COLO668 (cell line): Measurements from ENCODE around the gene ARMCX2.
"Not testable (repeated sequence)": the region's sequence is repeated elsewhere in the genome, so short reads cannot be mapped to it uniquely, and the experiment has no call there.

ENCODE experiments used
- DNase-seq: peaks from one replicate; lab custom pipeline; 2025; ENCODE audit not compliant: unreplicated experiment; lab: John Stamatoyannopoulos, UW

Gene ARMCX2

GRCh38 chrX:101659601-101660063, at the start of gene ARMCX2:
ARMCX2 (minus strand) TSS chrX:101659850; CDS start chrX:101657588, 2,262 bp downstream.
- no peak for DNase-seq

DNA sequence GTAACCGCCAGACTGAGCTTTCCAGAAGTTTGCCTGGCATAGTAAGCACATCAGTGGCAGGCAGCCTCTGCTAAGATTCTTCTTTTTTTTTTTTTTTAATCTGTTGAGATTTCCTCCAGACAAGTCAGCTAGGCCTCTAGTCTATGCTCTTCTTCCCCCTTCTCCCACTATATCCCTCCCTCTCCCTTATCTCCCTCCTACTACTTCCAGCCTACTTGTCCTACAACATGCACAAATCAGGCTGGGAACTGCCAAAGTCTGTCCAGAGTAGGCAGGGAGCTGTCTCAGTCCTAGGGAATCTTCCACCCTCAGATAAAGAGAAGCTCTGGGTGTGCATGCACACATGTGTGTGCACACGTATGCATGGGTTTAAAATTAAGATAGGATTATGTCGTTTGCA, 49.7 kb upstream of the ARMCX2 start:
- DNase-seq, result no peak

DNA sequence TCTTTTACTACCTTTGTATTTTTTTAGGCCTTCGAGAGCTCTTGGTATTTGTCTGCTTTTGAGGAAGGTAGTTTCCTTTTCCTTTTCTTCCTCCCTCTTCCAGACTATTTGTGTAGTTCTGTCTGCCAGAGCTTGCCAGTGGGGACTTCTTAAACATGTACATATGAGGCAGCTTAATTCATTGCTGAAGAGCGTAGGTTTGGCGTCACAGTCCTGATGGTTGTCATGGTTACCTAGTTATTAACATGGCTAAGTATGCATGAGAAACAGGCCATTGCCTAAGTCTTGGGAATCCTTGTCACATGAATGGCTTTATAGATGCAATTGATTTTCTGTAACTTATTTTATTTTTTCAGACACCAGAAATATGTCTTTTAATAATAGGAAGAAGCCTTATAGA, 48.5 kb upstream of the ARMCX2 start:
- no peak for DNase-seq

GRCh38 chrX:101693476-101693875, 33.8 kb upstream of the ARMCX2 start:
- DNase-seq, result no peak

GRCh38 chrX:101691835-101692234, 32.2 kb upstream of the ARMCX2 start:
- no peak for DNase-seq

DNA sequence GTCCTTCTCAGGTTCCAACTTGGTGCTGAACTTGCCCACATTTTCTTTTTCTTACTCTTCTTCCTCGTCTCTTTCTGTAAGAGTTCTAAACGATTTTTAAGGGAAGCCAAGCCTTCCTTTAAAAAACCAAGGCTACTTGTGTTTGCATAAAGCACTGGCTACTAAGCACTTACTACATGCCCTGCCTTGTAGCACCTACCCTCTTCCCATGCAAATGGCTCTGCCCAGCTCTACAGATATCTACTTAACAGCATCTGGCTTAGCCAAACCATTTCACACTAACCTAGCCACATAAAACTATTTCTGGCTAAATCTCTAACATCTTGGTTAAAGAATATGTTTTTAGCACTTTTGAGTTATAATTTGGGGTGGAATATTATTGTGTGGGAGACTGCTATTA, 26.9 kb upstream of the ARMCX2 start:
- DNase-seq, result no peak

- no peak for DNase-seq
Measured at GRCh38 chrX:101685923-101686322, 26.3 kb upstream of the ARMCX2 start.

DNA sequence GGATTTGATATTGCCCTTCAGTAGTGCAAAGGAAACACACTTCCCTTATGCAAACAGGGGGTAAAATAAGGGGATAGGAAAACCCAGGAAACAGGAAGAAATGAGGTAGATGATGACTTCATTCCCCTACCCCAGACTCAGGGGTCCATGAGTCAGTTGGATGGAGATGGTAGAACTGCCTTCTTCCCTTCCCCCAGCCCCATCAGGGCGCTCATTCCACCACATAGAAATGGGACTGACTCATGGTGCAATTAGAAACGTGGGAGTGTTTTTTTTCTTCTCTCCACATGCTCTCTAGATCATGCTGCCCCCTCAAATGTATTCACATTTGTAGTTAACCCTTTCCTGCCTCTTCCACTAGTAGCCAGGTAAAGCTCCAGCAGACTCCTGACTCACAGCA, 23.1 kb upstream of the ARMCX2 start:
- no peak for DNase-seq

DNA sequence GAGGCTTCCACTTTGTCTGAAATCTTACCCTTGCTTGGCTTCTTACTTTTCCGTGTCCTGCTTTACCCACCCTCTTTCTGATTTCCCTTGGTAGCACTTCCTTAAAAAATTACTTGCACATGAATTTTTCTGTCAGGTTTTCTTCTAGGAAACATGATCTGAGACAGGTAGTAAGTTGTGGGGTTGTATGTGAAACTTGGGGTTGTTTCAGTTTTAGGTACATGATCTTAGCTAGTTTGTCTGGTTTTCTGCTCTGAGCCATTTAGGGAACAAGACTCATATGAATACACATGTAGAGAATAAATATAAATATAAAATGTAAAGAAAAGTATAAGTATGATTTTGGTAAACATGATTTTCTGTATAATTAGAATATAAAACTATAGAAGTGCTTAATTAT, 17.4 kb upstream of the ARMCX2 start:
- DNase-seq, result no peak

GRCh38 chrX:101676571-101676970, 16.9 kb upstream of the ARMCX2 start:
- no peak for DNase-seq

DNA sequence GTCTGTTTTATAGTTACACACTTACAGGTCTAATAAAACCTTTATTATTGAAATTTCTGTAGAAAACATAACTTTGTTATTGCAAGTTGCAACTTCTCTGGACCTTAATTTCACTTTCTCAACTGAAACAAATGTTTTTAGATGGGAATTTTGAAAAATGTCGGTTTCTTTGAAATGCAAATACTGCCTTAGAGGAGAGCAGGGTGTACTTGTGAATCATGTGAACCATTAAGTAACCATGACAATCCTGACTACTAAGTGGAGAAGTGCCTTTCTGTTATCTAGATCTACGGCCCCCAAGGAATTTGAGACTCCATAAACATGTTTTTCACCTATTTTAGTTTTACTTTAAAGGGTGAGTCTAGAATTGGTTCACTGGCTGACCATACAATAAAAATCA, 8.5 kb upstream of the ARMCX2 start:
- no peak for DNase-seq

- DNase-seq, result no peak
Measured at GRCh38 chrX:101658661-101659491, 774 bp downstream of the ARMCX2 start.

GRCh38 chrX:101657495-101657894, 2.2 kb downstream of the ARMCX2 start:
- no peak for DNase-seq

DNA sequence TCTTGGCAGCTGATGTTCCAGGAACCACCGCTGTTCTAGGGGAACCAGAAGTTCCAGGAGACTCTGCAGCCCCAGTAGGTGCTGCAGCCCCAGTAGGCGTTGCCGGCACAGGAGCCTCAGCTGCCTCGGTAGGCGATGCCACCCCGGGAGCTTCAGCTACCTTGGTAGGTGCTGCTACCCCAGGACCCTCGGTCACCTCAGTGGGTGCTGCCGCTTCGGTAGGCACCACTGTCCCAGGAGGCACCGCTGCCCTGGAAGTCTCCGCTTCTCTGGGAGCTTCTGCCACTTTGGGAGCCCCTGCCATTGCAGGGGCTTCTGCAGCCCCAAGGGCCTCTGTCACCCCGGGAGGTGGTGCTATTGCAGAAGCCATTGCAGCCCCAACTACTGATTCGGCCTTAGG, 2.8 kb downstream of the ARMCX2 start:
- no peak for DNase-seq

- DNase-seq, result no peak
Measured at GRCh38 chrX:101655534-101655933, 4.1 kb downstream of the ARMCX2 start.

DNA sequence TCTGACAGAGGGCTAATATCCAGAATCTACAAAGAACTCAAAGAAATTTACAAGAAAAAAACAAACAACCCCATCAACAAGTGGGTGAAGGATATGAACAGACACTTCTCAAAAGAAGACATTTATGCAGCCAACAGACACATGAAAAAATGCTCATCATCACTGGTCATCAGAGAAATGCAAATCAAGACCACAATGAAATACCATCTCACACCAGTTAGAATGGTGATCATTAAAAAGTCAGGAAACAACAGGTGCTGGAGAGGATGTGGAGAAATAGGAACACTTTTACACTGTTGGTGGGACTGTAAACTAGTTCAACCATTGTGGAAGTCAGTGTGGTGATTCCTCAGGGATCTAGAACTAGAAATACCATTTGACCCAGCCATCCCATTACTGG, 11.9 kb downstream of the ARMCX2 start:
- not testable (repeated sequence) for DNase-seq

DNA sequence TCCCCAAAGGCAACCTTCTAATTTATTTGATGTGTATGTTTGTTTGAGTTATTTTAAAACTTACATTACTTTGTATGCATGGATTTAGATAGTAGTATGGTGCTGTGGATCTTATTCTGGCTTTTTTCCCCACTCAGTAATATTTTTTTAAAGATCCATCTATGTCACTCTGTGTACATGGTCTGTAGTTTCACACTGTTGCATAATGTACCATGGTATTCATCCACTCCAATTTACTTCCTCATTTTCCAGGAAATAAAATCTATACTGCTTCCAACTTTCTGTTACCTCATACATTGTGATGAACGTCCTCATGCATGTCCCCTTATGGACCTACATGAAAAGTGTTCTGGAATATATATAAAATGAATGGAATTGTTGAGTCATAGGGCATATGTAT, 17.6 kb downstream of the ARMCX2 start:
- DNase-seq, result no peak

- no peak for DNase-seq
Measured at GRCh38 chrX:101639583-101639982, 20.1 kb downstream of the ARMCX2 start.

DNA sequence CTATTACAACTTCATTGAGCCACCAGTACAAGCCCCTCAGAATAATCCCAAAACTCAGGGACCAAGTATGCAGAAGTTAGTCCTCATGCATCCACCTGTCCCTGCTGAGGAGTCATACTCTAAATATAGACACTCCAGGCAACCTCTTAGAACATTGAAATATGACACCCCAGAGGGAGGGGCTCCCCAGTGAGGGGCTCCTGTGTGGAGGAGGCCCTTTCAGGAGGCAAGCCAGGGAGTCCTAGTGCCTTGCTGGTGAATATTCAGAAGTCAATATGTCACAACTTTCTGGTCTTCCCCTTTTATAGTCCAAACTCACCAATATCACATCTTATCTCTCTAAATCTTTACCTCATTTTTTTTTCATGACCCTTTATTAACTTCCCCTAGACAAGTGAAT, 40.3 kb downstream of the ARMCX2 start:
- DNase-seq, result no peak

- peak; percentile 9 for DNase-seq
Measured at GRCh38 chrX:101617211-101618191, 42.1 kb downstream of the ARMCX2 start, which contains the start of gene ARMCX6. ARMCX6 (minus strand) TSS chrX:101618000; CDS start chrX:101616620, 1,380 bp downstream.

- DNase-seq, result no peak
Measured at GRCh38 chrX:101605728-101606127, 53.9 kb downstream of the ARMCX2 start.
